Dedifferentiated amniotic fluid mesenchymal stem cell (primary cell): Measurements from ENCODE around the gene KLF16.

Experiments
- DNase-seq: peaks from one replicate; pipeline ENCODE4 v3.0.0-alpha.2; 2016; ENCODE audit errors: extremely low spot score

Gene KLF16

GRCh38 chr19:1843116-1843515 lies 20.3 kb downstream of the KLF16 start:
- DNase-seq, result no peak

- DNase-seq, result no peak
Measured at GRCh38 chr19:1841209-1841924, 22.0 kb downstream of the KLF16 start.

GRCh38 chr19:1840541-1841115 lies 22.8 kb downstream of the KLF16 start:
- DNase-seq, result no peak

- no peak for DNase-seq
Measured at GRCh38 chr19:1839658-1840540, 23.5 kb downstream of the KLF16 start.

- no peak for DNase-seq
Measured at GRCh38 chr19:1837625-1838105, 25.7 kb downstream of the KLF16 start.

GRCh38 chr19:1837222-1837565 lies 26.2 kb downstream of the KLF16 start:
- no peak for DNase-seq

- no peak for DNase-seq
Measured at GRCh38 chr19:1836458-1837221, 26.7 kb downstream of the KLF16 start.

- no peak for DNase-seq
Measured at GRCh38 chr19:1833540-1833939, 29.8 kb downstream of the KLF16 start.

- DNase-seq, result no peak
Measured at GRCh38 chr19:1832046-1832663, 31.2 kb downstream of the KLF16 start.

- DNase-seq, result no peak
Measured at GRCh38 chr19:1830978-1831377, 32.4 kb downstream of the KLF16 start.

- no peak for DNase-seq
Measured at GRCh38 chr19:1830568-1830967, 32.8 kb downstream of the KLF16 start.

GRCh38 chr19:1829958-1830357 lies 33.4 kb downstream of the KLF16 start:
- no peak for DNase-seq

GRCh38 chr19:1828279-1829238 lies 34.8 kb downstream of the KLF16 start:
- DNase-seq, result no peak

- DNase-seq, result no peak
Measured at GRCh38 chr19:1827566-1828278, 35.7 kb downstream of the KLF16 start.

- DNase-seq, result no peak
Measured at GRCh38 chr19:1826557-1827521, 36.5 kb downstream of the KLF16 start.

- peak; percentile 52 for DNase-seq
Measured at GRCh38 chr19:1825909-1826556, 37.3 kb downstream of the KLF16 start.

GRCh38 chr19:1824252-1824622 lies 39.1 kb downstream of the KLF16 start:
- DNase-seq, result no peak
